Adipocyte (in vitro differentiated cells): Measurements from ENCODE around the gene RNF2.

Experiments used
- DNase-seq: peaks from one replicate; pipeline ENCODE4 v3.0.0-alpha.2; 2015; ENCODE audit warnings: low read depth
- H3K27me3 ChIP-seq: replicated peaks from 2 replicates; pipeline ENCODE4 v1.7.0; 2013; ENCODE audit warnings: mild to moderate bottlenecking, low read length, moderate library complexity; ENCODE audit not compliant: control insufficient read depth, insufficient read depth
- H3K36me3 ChIP-seq: 2 replicates; pipeline ENCODE4 v1.7.0; 2013; ENCODE audit warnings: low read length, mild to moderate bottlenecking, moderate library complexity; ENCODE audit not compliant: control insufficient read depth, insufficient read depth, severe bottlenecking
- H3K4me1 ChIP-seq: 2 replicates; pipeline ENCODE4 v1.7.0; 2013; ENCODE audit warnings: mild to moderate bottlenecking, low read length, moderate library complexity; ENCODE audit not compliant: control insufficient read depth, insufficient read depth
- H3K4me3 ChIP-seq: 2 replicates; pipeline ENCODE4 v1.7.0; 2013; ENCODE audit warnings: mild to moderate bottlenecking, low read length, moderate library complexity
- H3K9ac ChIP-seq: 2 replicates; pipeline ENCODE4 v1.7.0; 2013; ENCODE audit warnings: mild to moderate bottlenecking, low read length, moderate library complexity
- H3K9me3 ChIP-seq: 2 replicates; pipeline ENCODE4 v1.7.0; 2013; ENCODE audit warnings: mild to moderate bottlenecking, low read length, moderate library complexity; ENCODE audit not compliant: control insufficient read depth

The RNF2 gene

DNA sequence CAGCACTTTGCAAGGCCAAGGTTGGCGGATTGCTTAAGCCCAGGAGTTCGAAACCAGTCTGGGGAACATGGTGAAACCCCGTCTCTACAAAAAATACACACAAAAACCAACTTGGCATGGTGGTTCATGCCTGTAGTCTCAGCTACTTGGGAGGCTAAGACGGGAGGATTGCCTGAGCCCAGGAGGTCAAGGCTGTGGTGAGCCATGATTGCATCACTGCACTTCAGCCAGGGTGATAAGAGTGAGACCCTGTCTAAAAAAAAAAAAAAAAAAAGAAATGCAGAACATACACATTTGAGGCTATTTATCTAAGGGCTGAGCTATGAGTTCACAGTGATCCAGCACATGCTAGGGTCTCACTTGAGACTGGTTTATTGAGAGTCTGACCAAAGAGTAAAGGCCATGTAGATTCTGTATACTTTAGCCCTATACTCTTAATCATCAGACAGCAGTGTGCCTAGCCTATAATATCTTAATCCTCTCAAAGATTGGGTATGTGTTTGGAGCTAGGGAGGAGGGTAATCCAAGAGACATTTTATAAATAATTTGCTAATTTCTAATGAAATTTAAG is 23.9 kb downstream of the RNF2 start:
- no peaks in the 10 kb centered on the region for H3K9me3 ChIP-seq
- H3K36me3 ChIP-seq: no peaks in the 10 kb centered on the region
- DNase-seq: no peak
- no peak overlapping the region for H3K9ac ChIP-seq
- no peaks in the 10 kb centered on the region for H3K27me3 ChIP-seq
- H3K4me3 ChIP-seq: no peak overlapping the region
- no peaks in the 10 kb centered on the region for H3K4me1 ChIP-seq

DNA sequence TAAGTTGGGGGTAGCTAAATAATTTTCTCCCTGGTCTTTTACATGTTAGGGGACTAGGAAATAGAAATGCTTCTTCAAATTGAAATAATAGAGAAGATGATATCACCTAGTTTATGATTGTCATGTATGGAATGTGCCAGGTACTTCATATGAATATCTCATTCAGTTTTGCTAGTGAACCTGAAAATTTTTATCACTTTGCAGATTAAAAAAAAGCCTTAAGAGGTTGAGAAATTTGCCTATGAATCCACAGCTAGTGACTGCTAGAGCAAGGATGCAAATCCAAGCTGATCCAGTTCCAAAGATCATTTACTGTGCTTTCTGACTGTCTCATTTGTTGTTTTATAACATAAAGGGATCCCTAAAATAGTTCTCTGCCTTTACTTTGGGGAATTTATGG is 24.7 kb downstream of the RNF2 start:
- no peaks in the 10 kb centered on the region for H3K4me1 ChIP-seq
- DNase-seq: no peak
- no peaks in the 10 kb centered on the region for H3K9me3 ChIP-seq
- H3K4me3 ChIP-seq: no peak overlapping the region
- no peaks in the 10 kb centered on the region for H3K27me3 ChIP-seq
- no peaks in the 10 kb centered on the region for H3K36me3 ChIP-seq
- H3K9ac ChIP-seq: no peak overlapping the region

DNA sequence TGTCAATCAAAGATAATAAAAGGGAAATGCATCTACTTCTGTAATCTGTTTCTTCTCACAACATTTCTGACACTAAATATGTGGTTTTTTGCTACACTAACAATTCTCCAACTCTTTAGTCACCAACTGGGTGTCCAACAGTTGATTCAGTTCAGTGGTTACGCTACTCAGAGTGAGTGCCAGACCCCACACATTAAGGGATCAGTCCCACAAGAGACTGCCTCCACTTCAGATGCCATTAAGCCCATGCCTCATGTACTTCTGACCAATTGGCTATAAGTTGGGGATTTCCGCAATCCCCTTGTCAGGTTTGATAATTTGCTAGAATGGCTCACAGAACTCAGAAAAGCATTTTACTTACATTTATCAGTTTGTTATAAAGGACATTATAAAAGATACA is 28.4 kb downstream of the RNF2 start:
- no peak for DNase-seq
- no peaks in the 10 kb centered on the region for H3K36me3 ChIP-seq
- no peaks in the 10 kb centered on the region for H3K4me1 ChIP-seq
- H3K4me3 ChIP-seq: no peak overlapping the region
- H3K9ac ChIP-seq: no peak overlapping the region
- H3K27me3 ChIP-seq: no peaks in the 10 kb centered on the region
- H3K9me3 ChIP-seq: no peaks in the 10 kb centered on the region

DNA sequence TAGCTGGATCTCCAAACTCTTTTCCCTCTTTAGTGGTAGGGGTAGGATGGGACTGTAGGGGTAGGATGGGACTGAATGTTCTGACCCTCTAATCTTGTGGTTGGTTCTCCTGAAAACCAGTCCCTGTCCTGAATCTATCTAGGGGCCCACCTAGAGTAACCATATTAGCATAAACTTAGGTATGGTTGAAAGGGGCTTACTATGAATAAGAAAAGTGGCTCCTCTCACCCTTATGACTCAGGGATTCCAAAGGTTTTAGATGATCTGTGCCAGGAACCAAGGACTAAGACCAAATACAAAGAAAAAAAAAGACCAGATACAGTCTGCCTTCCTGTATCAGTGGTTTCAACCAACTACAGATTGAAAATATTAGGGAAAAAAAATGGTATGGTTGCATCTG is 28.9 kb downstream of the RNF2 start:
- H3K4me3 ChIP-seq: no peak overlapping the region
- H3K4me1 ChIP-seq: no peaks in the 10 kb centered on the region
- no peaks in the 10 kb centered on the region for H3K9me3 ChIP-seq
- H3K36me3 ChIP-seq: no peaks in the 10 kb centered on the region
- no peak for DNase-seq
- no peak overlapping the region for H3K9ac ChIP-seq
- H3K27me3 ChIP-seq: no peaks in the 10 kb centered on the region

DNA sequence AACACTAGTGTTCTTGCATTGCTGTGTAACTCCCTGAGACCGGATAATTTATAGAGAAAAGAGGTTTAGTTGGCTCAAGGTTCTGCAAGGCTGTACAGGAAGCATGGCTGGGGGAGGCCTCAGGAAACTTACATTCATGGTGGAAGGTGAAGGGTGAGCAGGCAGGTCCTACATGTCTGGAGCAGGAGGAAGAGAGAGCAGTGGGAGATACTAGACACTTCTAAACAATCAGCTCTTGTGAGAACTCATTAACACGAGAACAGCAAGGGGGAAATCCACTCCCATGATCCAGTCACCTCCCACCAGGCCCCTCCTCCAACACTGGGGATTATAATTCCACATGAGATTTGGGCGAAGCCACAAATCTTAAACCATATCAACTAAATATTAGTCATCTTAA is 30.1 kb downstream of the RNF2 start:
- no peaks in the 10 kb centered on the region for H3K4me1 ChIP-seq
- H3K4me3 ChIP-seq: no peak overlapping the region
- H3K9ac ChIP-seq: no peak overlapping the region
- H3K9me3 ChIP-seq: no peaks in the 10 kb centered on the region
- no peaks in the 10 kb centered on the region for H3K27me3 ChIP-seq
- DNase-seq: no peak
- H3K36me3 ChIP-seq: no peaks in the 10 kb centered on the region

DNA sequence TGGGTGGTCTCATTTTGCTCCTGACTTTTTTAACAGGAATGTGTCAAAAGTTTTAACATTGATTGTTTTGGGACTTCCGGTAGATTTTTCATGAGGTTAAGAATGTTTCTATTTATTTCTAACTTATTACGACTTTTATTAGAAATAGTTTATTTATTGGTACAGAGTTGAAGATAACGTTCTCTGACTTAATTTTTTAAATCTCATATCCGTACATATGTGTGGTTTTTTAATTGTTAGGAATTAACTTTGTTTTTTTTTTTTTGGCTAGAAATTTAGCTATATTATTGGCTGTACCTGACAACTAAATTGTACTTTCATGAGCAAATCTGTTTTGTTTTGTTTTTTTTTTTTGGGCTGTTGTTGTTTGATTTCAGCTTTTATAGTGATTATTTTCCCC is 32.0 kb downstream of the RNF2 start:
- Histone ChIP-seq H3K9ac (no peak overlapping the region), H3K27me3 (no peaks in the 10 kb centered on the region), H3K4me3 (no peak overlapping the region), H3K36me3 (no peaks in the 10 kb centered on the region), H3K4me1 (no peaks in the 10 kb centered on the region), H3K9me3 (no peaks in the 10 kb centered on the region)
- no peak for DNase-seq

DNA sequence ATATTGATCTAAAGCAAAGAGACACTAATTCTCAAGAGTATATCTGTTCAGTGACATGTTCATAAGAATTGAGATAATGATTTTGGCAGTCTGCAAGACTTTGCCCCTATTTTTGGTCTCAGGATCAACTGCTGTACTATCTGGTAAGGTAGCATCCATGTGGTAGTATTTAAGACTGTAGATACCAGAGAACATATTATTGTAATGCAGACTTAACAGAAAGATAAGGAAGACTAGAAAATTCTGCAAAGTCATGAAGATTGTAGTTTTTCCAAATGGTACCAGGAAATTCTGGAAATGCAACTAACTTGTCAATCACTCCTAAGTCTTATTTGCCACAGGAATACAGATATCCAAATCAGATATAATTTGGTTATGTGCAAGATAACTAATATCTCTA is 35.1 kb downstream of the RNF2 start:
- Histone ChIP-seq H3K9ac (no peak overlapping the region), H3K9me3 (no peaks in the 10 kb centered on the region), H3K4me1 (no peaks in the 10 kb centered on the region), H3K27me3 (no peaks in the 10 kb centered on the region), H3K36me3 (no peaks in the 10 kb centered on the region), H3K4me3 (no peak overlapping the region)
- no peak for DNase-seq

DNA sequence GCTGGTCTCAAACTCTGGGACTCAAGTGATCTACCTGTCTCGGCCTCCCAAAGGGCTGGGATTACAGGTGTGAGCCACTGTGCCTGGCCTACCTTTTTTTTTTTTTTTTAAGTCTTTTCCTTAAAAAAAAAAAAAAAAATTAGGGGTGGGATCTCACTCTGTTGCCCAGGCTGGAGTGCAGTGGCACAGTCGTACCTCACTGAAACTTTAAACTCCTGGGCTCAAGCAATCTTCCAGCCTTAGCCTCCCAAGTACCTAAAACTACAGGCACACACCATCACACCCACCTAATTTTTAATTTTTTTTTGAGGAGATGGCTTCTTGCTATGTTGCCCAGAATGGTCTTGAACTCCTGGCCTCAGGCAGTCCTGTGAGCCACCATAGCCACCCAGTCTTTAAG is 38.5 kb downstream of the RNF2 start:
- Histone ChIP-seq H3K27me3 (no peaks in the 10 kb centered on the region), H3K4me1 (no peaks in the 10 kb centered on the region), H3K9me3 (no peaks in the 10 kb centered on the region), H3K4me3 (no peak overlapping the region), H3K9ac (no peak overlapping the region), H3K36me3 (peaks cover 8% of the 10 kb centered on the region)
- no peak for DNase-seq

DNA sequence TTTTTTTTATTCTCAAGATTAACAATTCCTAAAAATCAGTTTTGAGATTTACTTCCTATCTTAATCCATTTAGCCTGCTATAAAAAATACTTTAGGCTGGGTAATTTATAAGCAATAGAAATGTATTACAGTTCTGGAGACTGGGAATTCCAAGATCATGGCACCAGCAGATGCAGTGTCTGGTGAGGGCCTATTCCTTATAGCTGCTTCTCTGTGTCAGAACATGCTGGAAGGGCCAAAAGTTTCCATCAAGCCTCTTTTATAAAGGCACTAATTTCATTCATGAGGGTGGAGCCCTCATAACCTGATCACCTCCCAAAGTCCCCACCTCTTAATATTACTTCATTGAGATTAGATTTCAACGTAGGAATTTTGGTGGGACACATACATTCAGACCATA is 41.7 kb downstream of the RNF2 start:
- H3K4me3 ChIP-seq: no peak overlapping the region
- peaks cover 23% of the 10 kb centered on the region for H3K36me3 ChIP-seq
- DNase-seq: no peak
- no peaks in the 10 kb centered on the region for H3K27me3 ChIP-seq
- no peak overlapping the region for H3K9ac ChIP-seq
- no peaks in the 10 kb centered on the region for H3K4me1 ChIP-seq
- H3K9me3 ChIP-seq: no peaks in the 10 kb centered on the region

DNA sequence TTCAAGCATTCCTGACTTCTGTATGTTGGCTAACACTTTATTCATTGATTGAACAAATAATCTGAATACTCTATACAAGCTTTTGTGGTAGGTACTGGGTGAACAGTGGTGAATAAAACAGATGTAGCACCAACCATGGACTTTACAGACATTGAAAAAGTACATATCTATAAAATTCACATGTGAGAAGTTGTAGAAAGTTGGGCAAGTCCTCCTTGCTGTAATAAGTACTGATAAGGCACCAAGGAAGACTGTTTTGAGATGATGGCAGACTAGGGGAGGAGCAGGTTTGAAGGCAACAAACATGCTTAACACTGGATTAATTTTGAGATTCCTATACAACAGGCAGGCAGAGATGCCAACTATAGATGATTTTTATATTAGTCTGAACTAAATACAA is 42.4 kb downstream of the RNF2 start:
- Histone ChIP-seq H3K9me3 (no peaks in the 10 kb centered on the region), H3K27me3 (no peaks in the 10 kb centered on the region), H3K36me3 (peaks cover 24% of the 10 kb centered on the region), H3K9ac (no peak overlapping the region), H3K4me3 (no peak overlapping the region), H3K4me1 (no peaks in the 10 kb centered on the region)
- no peak for DNase-seq

DNA sequence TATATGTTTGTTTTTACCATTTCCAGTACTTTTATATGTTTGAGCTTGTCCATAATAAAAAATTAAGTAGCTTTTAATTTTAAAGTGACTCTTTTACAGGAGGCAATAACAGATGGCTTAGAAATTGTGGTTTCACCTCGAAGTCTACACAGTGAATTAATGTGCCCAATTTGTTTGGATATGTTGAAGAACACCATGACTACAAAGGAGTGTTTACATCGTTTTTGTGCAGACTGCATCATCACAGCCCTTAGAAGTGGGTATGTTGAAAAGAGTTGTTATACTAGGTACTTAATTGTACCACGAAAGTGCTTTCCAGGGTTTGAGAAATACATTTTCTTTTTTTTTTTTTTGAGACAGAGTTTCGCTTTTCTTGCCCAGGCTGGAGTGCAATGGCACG is 46.1 kb downstream of the RNF2 start:
- H3K4me1 ChIP-seq: no peaks in the 10 kb centered on the region
- DNase-seq: no peak
- H3K4me3 ChIP-seq: no peak overlapping the region
- no peaks in the 10 kb centered on the region for H3K9me3 ChIP-seq
- peaks cover 44% of the 10 kb centered on the region for H3K36me3 ChIP-seq
- H3K9ac ChIP-seq: no peak overlapping the region
- no peaks in the 10 kb centered on the region for H3K27me3 ChIP-seq

DNA sequence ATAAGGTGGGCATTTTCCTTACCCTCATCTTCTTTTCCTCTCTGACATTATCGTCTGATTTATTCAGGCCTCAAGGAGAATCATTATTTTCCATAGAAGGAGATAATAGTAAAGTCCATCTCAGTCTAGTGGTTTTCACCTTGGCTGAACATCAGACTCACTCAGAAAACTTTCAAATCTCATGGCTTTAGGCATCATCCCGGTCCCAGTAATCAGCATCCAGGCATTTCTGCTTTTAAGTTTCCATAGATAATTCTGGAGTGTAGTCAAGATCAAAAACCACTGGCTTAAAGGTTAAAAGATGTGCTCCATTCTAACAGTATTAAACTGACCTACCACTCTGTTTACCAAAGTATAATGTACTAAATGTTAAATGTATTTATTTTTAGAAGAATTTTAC is 49.4 kb downstream of the RNF2 start:
- Histone ChIP-seq H3K4me1 (no peaks in the 10 kb centered on the region), H3K4me3 (no peak overlapping the region), H3K36me3 (peaks cover 44% of the 10 kb centered on the region), H3K9ac (no peak overlapping the region), H3K27me3 (no peaks in the 10 kb centered on the region), H3K9me3 (no peaks in the 10 kb centered on the region)
- no peak for DNase-seq
